GM21737 (cell line): ENCODE data around the gene CCDC74A.
"Not testable (repeated sequence)": the region's sequence is repeated elsewhere in the genome, so short reads cannot be mapped to it uniquely, and the experiment has no call there.

Experiments used
- ATAC-seq: cut with Tn5 transposase; IDR thresholded peaks from one replicate; pipeline ENCODE4 v1.9.1; 2021; ENCODE audit warnings: mild to moderate bottlenecking, moderate library complexity; ENCODE audit not compliant: unreplicated experiment

CCDC74A gene

DNA sequence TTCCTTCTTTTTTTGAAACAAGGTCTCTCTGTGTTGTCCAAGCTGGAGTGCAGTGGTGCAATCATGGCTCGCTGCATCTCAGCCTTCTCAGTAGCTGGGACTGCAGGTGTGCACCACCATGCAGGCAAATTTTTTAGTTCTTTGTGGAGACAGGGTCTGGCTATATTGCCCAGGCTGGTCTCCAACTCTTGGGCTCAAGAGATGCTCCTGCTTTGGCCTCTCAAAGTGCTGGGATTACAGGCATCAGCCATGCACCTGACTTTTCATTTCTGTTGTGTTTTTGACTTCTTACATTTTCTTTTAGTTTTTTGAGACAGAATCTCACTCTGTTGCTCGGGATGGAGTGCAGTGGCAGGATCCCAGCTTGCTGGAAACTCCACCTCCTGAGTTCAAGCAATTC, 2.4 kb upstream of the CCDC74A start:
- not testable (repeated sequence) for ATAC-seq

DNA sequence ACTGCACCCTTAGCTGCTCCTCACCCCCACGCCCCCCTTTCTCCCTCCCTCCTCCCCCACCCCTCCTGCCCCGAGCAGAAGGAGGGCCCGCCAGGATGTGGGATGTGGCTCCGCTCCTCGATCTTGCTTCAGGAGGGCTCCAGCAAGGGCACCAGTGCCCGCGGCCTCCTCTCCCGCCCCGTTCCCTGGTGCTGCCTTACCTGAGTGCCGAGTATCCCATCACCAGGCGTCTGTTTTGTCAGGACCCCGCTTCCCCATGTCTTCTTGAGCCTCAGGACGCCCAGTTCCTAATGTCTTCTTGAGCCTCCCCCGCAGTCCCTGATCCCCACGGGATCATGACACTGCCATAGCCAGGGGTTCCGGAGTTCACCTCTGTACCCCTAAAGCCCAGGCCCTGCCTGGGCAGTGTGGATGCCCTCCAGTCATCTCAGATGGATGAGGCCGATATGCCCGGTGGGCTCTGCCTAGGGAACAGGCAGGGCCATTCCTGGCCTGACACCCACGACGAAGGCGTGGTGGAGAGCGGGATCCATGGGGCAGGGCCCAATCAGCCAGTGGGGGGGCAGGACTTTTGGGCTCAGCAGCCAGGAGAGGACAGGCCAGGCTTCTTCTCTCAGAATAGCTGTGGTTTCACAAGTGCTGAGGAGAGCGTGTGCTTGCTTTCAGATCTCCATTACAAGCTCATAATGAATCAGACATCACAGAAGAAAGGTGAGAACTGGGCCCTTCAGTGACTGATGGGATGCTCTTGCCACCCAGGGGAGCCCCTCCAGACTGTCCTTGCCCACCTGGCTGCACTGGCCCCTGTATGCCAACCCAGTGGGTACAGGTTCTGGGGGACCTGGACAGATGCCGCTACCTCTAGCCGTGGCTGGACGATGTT, 1.5 kb downstream of the CCDC74A start:
- peak; percentile 53 for ATAC-seq

DNA sequence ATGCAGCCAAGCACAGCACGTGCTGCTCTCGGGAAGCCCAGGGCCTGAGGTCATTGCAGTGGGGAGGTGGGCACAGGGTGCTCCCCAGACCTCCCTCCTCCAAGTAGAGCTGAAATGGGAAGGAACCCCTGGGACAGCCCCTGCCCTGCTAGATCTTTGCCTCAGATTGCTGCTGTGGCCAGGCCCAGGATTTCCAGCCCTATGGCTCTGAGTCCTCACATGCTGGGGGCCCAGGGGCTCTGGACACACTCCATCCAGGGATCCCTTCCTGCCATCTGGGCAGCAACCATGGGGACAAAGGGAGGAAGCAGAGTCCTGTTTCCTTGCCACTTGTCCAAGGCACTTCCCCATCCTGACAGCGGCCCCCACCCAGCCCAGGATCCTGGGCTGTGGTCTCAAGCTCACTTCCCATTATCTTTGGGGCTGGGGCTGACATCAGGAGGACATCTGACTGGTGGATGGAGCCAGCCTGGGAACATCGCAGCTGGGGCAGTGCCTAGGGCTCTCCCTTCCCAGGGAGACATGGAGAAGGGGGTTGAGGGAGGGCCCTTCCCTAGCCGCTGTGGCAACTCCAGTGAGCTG, 2.3 kb downstream of the CCDC74A start:
- not testable (repeated sequence) for ATAC-seq

DNA sequence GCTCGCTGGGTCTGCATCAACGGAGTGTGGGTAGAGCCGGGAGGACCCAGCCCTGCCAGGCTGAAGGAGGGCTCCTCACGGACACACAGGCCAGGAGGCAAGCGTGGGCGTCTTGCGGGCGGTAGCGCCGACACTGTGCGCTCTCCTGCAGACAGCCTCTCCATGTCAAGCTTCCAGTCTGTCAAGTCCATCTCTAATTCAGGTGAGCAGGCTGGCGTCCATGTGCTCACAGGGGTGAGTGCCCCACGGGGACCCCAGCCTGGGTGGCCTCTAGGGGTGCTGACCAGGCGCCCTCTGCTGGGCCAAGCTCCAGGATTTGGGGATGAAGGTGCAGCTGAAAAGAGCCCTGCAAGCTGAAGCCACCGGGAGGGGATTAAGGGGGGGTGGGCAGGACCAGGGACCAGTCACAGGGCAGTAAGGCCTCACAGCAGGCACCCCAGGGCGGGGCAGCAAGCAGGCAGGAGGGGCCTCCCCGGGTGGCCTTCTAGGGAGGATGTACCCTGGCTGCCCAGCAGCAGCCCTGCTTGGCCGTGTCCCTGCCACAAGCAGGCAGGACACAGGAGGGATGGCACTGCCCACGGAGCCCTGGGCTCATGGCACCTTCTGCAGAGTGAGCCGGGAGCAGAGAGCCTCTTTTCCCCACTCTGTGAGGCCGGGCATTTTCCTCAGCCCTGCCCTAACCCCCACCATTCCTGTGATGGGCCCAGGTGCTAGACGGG, 3.1 kb downstream of the CCDC74A start:
- not testable (repeated sequence) for ATAC-seq

DNA sequence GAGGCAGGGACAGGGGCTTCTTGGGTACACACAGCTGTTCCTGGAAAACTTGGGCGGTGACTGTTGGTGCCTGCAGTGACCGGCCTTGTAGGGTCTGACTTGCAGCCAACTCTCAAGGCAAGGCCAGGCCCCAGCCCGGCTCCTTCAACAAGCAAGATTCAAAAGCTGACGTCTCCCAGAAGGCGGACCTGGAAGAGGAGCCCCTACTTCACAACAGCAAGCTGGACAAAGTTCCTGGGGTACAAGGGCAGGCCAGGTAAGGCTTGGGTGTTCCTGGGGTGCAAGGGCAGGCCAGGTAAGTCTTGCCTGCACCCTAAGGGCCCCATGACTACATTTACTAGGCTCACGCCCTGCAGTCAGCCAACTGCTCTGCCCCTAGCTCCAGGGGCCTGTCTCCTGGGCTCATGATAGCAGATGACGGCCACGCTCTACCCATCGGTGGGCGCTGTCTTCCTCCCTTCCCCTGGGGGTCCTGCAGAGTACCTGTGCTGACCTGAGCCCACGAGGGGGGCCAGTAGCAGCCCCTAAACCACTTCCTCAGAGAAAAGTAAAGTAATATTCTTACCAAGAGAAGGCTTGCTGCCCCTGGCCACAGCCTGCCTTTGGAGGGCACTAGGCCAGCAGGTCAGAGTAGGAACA, 4.0 kb downstream of the CCDC74A start:
- not testable (repeated sequence) for ATAC-seq

DNA sequence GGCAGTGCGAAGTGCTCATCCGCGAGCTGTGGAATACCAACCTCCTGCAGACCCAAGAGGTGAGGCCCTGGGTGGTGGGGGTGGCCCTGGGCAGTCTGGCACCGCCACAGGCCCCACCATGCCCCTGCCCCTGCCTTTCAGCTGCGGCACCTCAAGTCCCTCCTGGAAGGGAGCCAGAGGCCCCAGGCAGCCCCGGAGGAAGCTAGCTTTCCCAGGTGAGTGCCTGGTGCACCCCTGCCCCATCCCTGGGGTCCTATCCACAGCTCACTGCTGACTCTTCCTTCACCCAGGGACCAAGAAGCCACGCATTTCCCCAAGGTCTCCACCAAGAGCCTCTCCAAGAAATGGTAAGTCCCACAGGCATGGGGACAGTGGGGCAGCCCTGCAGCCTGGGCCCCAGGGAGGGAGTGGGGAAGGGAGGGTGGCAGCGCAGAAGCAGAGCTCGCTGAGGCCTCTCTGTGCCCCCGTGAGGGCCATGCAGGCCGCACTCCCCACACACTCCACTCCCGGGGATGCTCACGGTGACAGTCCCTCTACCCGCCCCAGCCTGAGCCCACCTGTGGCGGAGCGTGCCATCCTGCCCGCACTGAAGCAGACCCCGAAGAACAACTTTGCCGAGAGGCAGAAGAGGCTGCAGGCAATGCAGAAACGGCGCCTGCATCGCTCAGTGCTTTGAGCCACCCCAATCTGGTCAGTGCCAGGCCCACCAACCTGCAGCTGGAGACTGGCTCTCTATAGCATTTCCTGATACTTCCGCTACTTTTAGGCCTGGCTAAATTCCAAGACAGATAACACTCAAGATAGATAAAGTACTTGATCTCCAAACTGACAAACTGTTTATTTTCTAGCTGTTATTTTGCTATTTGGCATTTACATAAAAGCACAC, 5.3 kb downstream of the CCDC74A start:
- ATAC-seq: not testable (repeated sequence)

DNA sequence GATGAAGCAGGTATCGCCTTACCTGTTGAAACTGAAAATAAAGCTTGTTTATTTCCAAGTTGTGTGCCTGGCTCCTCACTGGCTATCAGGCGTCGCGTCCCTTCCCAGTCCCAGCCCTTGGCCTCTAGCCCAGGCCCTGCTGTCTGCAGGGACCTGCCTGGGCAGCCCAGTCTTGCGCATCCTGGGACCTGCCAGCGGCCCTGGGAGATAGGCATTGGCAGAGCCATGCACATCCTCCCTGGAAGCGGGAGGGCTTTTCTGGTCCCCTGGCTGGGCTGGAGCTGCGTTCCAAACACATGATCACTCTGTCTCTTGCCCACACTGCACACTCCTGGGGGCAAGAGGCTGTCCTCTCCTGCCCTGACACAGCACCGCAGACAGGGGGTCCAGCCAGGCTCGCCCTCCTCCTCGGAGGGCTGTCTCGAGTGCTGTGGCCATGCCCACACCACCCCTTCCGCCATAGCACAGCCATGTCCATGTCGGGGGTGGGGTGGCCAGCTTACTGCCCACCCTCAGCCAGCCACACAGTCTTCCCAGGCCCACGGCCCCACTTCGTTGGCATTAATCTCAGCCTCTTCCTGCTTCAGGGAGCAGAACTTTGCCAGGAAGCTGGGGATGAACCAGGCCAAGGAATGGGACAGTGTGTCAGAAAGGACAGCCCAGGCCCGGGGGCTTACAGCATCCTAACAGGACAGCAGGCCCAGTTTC, 6.1 kb downstream of the CCDC74A start:
- ATAC-seq: not testable (repeated sequence)

DNA sequence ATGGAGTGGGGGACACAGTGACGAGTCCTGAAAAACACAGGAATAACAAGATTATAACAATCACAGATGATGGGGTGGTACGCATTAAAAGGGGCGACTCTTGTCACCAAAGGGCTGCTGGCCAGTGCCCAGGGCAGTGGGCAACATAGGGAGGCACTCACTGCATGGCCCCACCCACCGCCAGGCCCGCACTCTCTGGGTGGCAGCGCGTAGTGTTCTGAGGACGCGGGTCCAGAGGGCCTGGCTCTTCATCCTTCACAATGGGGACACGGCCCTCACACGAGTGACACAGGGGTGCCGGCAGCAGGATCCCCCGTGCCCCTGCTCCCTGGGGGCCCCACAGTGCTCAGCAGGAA, 6.6 kb downstream of the CCDC74A start:
- not testable (repeated sequence) for ATAC-seq

DNA sequence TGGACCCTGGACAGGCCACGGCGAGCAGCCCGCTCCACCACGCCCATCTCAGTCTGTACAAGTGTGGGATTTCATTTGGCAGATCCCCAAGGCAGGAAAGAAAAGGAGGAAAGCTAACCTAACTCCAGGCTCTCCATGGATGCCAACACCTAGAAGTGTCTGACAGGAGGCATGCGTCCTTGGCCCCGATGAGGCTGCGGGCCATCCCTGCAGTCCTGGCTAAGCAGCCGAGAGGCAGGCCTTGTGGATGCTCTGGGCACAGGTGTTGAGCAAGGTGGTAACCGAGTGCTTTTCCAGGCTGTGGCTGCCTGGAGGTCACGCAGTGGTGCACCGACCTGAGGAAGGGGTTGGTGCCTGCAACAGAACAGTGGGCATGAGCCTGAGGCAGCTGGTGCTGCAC, 7.3 kb downstream of the CCDC74A start:
- ATAC-seq: not testable (repeated sequence)

DNA sequence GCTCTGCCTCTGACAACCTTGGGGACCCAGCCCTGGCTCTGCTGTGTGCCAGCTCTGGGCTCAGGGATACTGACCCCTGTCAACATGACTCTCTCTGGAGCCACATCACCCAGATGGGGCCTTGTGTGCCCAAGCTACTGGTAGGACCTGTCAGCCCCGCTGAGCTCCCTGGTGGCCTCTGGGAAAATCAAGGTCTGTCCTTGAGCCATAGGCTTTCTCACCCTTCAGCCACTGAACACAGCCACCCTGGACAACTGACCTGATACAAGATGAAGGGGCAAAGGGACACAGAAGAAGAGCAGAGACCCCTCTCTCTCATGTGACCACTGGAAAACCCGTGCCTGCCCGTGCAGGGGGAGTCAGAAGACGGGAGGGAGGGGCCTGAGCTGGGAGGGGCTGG, 7.8 kb downstream of the CCDC74A start:
- ATAC-seq: no peak

DNA sequence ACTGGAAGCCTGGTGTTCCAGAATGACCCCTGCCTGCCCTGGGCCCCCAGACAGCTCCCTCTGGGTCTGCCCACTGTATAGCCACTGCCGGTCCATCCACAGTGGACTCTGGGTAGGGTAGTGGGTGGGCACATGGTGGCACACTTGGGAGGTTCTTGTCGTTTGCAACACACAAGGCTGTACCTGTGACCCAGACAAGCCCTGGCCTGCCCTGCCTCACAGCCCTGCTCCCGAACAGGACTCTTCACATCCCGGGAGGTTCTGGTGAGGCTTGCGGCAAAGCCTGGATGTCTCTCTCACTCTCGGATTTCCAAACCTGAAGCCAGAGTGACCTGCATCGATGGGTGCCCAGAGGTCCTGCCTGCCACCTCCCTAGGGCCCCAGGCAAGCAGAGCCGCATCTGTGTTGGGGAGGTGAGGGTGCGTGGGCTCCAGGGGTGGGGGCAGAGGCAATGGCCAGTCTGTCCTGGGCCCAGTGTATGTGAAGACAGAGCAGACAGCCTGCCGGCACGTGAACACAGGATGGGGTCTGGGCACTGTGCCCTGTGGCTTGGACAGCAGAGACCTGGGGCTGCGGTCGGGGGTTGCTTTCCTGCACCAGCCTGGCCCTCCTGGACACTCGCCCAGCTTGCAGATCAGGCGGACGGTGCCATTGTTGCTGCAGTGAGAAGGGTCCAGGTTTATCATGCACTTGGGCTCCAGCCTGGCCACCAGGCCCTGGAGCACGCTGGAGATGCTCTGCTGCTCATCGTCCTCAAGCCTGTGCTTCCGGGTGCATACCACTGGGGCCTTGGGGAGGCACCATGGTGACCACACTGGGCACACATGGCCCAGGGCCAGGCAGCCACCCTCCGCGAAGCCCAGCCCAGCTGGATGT, 8.5 kb downstream of the CCDC74A start:
- not testable (repeated sequence) for ATAC-seq

DNA sequence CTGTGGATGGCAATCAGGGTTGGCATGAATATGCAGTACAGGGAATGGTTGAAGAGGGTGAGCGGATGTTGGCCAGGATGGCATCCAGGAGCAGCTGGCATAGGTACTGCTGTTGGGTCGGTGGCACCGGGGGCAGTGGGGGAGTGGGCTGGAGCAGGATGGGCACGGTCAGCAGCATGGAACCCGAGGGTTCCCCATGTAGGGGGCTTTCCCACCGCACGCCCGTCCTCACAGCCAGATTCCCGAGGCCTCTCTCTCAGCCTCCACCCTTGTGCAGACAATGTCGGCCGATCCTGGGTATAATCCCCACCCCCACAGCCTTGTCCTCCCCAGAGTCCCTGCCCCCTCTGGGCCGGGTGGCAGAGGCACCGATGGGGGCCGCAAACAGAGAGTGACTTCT, 9.2 kb downstream of the CCDC74A start:
- not testable (repeated sequence) for ATAC-seq

DNA sequence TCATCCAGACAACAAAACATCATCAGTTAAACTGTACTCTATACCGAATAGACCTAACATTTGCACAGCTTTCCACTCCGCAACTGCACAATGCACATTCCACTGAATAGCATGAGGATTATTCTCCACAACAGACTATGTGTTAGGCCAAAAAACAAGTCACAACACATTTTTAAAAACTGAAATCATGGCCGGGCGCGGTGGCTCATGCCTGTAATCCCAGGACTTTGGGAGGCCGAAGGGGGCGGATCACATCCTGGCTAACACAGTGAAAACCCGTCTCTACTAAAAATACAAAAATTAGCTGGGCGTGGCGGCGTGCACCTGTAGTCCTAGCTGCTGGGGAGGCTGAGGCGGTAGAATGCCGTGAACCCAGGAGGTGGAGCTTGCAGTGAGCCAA, 11.2 kb downstream of the CCDC74A start:
- not testable (repeated sequence) for ATAC-seq

DNA sequence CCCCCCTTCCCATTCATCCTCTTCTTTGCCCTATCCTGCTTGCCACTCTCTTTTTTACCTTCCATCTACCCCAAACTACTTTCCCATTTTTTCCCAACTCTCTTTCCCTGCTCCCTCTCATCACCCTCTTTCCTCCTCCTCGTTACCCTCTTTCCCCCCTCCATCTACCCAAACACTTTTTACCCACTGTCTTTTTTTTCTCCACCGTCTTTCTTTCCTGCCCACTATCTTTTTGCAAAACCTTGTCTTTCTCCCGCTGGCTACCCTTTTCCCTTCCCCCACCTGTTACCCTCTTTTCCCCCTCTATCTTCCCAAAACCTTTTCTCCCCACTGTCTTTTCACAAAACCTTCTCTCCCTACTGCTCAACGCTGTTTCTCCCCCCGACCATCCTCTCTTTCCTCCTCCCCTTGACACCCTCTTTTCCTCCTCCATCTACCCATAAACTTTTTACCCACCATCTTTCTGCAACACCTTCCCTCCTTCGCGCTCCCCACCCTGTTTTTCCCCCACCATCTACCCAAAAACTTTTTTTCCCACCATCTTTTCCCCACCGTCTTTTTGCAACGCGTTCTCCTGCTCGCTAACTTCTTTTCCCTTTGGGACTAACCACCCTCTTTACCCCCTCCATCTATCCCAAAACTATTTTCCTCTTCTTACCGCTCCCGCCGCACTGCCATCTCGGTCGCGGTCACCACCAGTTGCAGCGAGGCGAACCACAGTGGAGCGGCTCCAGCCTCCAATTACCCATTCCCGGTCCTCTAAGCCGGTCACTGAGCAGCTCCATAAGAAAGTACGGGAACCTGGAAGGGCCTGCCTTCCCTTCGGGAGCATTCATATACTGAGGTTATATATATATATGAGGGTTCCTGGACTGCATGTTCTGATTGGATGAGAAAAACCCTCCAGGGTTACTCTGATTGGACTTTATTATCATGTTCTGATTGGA, 15.0 kb downstream of the CCDC74A start:
- ATAC-seq: no peak

DNA sequence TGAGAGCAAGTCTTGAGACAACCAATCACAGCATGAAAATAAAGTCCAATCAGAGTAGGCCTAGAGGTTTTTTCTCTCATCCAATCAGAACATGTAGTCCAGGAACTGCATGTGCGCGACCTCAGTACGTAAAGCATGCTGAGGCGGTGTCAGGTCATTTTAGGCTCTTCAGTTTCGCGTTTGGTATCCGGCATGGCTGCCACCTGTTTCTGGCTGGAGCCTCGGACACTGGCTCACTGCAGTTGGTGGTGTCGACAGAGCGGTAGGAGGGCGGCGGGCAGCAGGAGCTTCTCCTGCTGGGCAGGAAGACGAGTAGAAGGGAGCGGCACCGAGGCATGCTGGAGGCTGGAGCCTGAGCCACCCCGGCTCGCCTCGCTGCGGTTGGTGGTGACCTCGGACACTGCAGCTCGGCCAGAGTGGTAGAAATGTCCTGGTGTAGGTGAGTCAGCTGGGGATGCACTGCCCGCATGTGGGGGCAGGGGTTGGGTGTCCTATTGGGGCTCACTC, 15.8 kb downstream of the CCDC74A start:
- no peak for ATAC-seq

DNA sequence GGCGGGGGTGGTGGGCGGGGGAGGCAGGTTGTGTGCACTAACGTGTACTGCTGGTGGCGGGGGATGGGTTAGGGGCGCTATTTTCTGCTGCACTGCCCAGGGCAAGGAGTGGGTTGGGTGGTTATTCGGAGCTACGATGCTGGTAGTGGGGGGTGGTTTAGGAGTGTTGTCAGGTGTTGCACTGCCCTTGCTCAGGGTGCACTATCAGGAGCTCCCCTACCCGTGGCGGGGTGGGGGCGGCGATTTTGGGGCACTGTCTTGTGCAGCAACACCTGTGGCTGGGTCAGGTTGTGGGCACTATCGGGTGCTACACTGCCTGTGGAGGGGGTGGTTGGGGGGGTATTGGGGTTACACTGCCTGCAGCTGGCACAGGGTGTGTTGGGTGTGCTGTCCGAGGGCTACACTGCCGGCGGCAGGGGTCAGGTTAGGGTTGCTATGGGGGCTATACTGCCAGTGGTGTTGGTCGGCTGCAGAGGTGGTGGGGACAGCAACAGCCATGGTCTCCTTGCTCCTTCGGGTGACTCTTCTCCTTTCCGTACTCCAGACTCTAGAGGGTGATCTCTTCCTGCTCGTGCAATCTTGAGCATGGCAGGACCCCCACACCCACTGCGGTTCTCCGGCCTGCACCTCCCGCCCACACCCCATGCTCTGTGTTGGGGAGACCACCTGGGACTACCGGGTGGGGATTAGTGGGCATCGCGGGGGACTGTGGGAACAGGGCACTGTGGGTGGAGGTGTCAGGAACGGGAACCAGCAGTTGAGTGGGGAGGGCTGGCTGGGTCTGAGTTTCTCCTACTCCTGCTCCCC, 16.5 kb downstream of the CCDC74A start:
- ATAC-seq: not testable (repeated sequence)

DNA sequence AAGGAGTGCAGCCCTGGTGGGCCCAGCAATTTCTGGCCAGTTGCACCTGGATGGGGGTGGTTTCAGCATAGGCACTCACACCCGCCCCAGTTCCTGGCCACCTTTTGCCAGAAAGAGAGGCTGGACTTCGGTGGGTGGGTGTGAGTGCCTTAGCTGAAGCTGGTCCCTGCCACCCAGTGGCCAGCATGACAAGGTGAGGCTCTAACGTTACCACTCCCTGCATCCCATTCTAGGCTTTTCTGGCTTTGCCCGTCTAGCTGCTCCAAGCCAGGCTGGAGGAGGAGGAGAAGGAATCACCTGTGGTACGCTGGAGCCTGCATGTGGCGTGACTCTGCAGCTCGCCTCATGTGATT, 17.1 kb downstream of the CCDC74A start:
- ATAC-seq: not testable (repeated sequence)
